Right atrium auricular region (tissue), 2 donors: ENCODE data around the gene CYFIP2. TPM values are rescaled to one million over a fixed set of nuclear protein-coding genes. Genes with fewer than 3 reads are reported as not detected.

Experiments used
- DNase-seq: peaks from one replicate; pipeline ENCODE4 v3.0.0-alpha.2; 2019; ENCODE audit warnings: low spot score
- H3K27ac ChIP-seq, 2 donors: fragments of 200-600 bp; sonication (generic); 1 replicate in 1 of 2; 2 replicates in 1 of 2; pipeline ENCODE4 v1.5.1; 2016 to 2019
- H3K27me3 ChIP-seq, 2 donors: fragments of 200-600 bp; sonication (generic); one replicate each; pipeline versions ENCODE4 v1.5.1 to v1.6.0; 2017 to 2019
- H3K36me3 ChIP-seq: fragments of 200-600 bp; sonication (generic); one replicate; pipeline ENCODE4 v1.5.1; 2016
- H3K4me1 ChIP-seq, 2 donors: fragments of 200-600 bp; sonication (generic); one replicate each; pipeline versions ENCODE4 v1.5.1 to v1.6.0; 2017 to 2019
- H3K4me3 ChIP-seq, 2 donors: fragments of 200-600 bp; sonication (generic); 1 replicate in 1 of 2; 2 replicates in 1 of 2; pipeline ENCODE4 v1.5.1; 2017 to 2019; ENCODE audit warnings: mild to moderate bottlenecking in 1 of 2, moderate library complexity in 1 of 2
- H3K9me3 ChIP-seq, 2 donors: fragments of 200-600 bp; sonication (generic); one replicate each; pipeline ENCODE4 v1.5.1; 2019
- CTCF ChIP-seq, 2 donors: fragments of 200-600 bp; sonication (generic); IDR thresholded peaks; one replicate each; pipeline ENCODE4 v1.5.1; 2019; ENCODE audit warnings: antibody characterized with exemption in 2 of 2
- total RNA-seq, 2 donors: library from RNA; depleted of rRNA; stranded (reverse); fragments of >200 nt; gene quantifications; one replicate each; pipeline ENCODE4 v1.1.0, GENCODE V29; 2016

Gene CYFIP2
- total RNA-seq, 2 donors from 2014 or later, result 51.5 to 55.4 TPM

- peaks cover 25% of the 10 kb centered on the region for H3K36me3 ChIP-seq
- H3K4me3 ChIP-seq, result no peak overlapping the region
These were observed 97.1 kb downstream of the CYFIP2 start for GRCh38 chr5:157362982-157363381.

GRCh38 chr5:157365732-157366131, 99.8 kb downstream of the CYFIP2 start:
- DNase-seq, result no peak
- Histone ChIP-seq H3K4me3 (no peak overlapping the region), H3K9me3 (no peaks in the 10 kb centered on the region), H3K27ac (no peak overlapping the region), H3K27me3 (no peaks in the 10 kb centered on the region), H3K4me1 (peaks cover 0 to 8% of the 10 kb centered on the region in 2 donors), H3K36me3 (peaks cover 9% of the 10 kb centered on the region)
- TF ChIP-seq CTCF (IDR thresholded peaks at IDR 0.05), result no peak

More at GRCh38 chr5:157362982-157363381, 97.1 kb downstream of the CYFIP2 start:
- no peaks in the 10 kb centered on the region for H3K27me3 ChIP-seq
- no peak for TF ChIP-seq CTCF (IDR thresholded peaks at IDR 0.05)
- DNase-seq, result peak; percentile 32
- no peak overlapping the region for H3K27ac ChIP-seq
- H3K4me1 ChIP-seq, result peaks cover 0 to 8% of the 10 kb centered on the region in 2 donors
- no peaks in the 10 kb centered on the region for H3K9me3 ChIP-seq

- no peak for DNase-seq
- Histone ChIP-seq H3K4me1 (peaks cover 0 to 5% of the 10 kb centered on the region in 2 donors), H3K27ac (no peak overlapping the region), H3K4me3 (no peak overlapping the region), H3K9me3 (no peaks in the 10 kb centered on the region), H3K27me3 (no peaks in the 10 kb centered on the region), H3K36me3 (no peaks in the 10 kb centered on the region)
- peak in 1 of 2 donors; percentile 66 for TF ChIP-seq CTCF (IDR thresholded peaks at IDR 0.05)
These were observed 101.1 kb downstream of the CYFIP2 start for GRCh38 chr5:157366741-157367674.

- Histone ChIP-seq H3K4me1 (no peaks in the 10 kb centered on the region), H3K36me3 (no peaks in the 10 kb centered on the region), H3K27ac (no peak overlapping the region), H3K9me3 (no peaks in the 10 kb centered on the region), H3K27me3 (no peaks in the 10 kb centered on the region), H3K4me3 (no peak overlapping the region)
- TF ChIP-seq CTCF (IDR thresholded peaks at IDR 0.05), result no peak
- no peak for DNase-seq
These were observed 103.6 kb downstream of the CYFIP2 start for GRCh38 chr5:157369507-157369906.

GRCh38 chr5:157370967-157371366, 105.0 kb downstream of the CYFIP2 start:
- H3K9me3 ChIP-seq, result no peaks in the 10 kb centered on the region
- H3K4me3 ChIP-seq, result no peak overlapping the region
- DNase-seq, result no peak
- no peaks in the 10 kb centered on the region for H3K4me1 ChIP-seq
- H3K27ac ChIP-seq, result no peak overlapping the region
- no peaks in the 10 kb centered on the region for H3K36me3 ChIP-seq
- no peaks in the 10 kb centered on the region for H3K27me3 ChIP-seq
- no peak for TF ChIP-seq CTCF (IDR thresholded peaks at IDR 0.05)
